ENCODE data around the gene WASL. TPM values are rescaled to one million over a fixed set of nuclear protein-coding genes. Genes with fewer than 3 reads are reported as not detected.

The WASL gene
- total and polyA plus RNA-seq, 2 of the 13 experiments (the other 11 are each of a cell fraction or from before 2014, with no cell fraction given): 7.9 to 12.8 TPM

- no peak for TF ChIP-seq ZBTB25 (CRISPR knock-in tag; IDR thresholded peaks at IDR 0.05)
- TF ChIP-seq ZKSCAN5 (CRISPR knock-in tag; IDR thresholded peaks at IDR 0.05): no peak
These were observed 83.6 kb downstream of the WASL start (continued) for GRCh38 chr7:123665157-123665556.

GRCh38 chr7:123663200-123663599 is 85.6 kb downstream of the WASL start:
- DNase-seq (ENCODE audit: low spot score): no peak
- POLR2A ChIA-PET: no interaction called here
- no peak overlapping the region for H3K27ac ChIP-seq (ENCODE audit: extremely low read length, insufficient read depth, low read length)
- no peak overlapping the region for H3K4me3 ChIP-seq (replicated peaks in 1 of 3; ENCODE audit: insufficient read depth in 1 of 3, low read depth in 2 of 3, low read length in 3 of 3)
- in situ Hi-C loops (cut with HindIII; ENCODE audit: extremely low pct_ligation_motif_present, low pct_unique_long_range_greater_than_20kb) (no loop called here), intact Hi-C loops (cut with micrococcal nuclease; ENCODE audit: unreplicated experiment) (no loop called here)
- WGBS (ENCODE audit: low lambda C conversion rate): 73% methylated on average over 6 of the region's 6 CpGs
- TF ChIP-seq ZNF10 (CRISPR knock-in tag; IDR thresholded peaks at IDR 0.05; ENCODE audit: borderline replicate concordance, low read depth) (no peak), EHMT2 (IDR thresholded peaks at IDR 0.05; ENCODE audit: borderline replicate concordance, low read depth, low read length) (no peak), ZNF460 (CRISPR knock-in tag; IDR thresholded peaks at IDR 0.05; ENCODE audit: borderline replicate concordance) (no peak), SNAPC5 (CRISPR knock-in tag; IDR thresholded peaks at IDR 0.05; ENCODE audit: borderline replicate concordance) (no peak), U2AF1 (optimal IDR thresholded peaks at IDR 0.05; ENCODE audit: low read depth, low read length) (no peak), ISL2 (CRISPR knock-in tag; IDR thresholded peaks at IDR 0.05) (no peak), BRF2 (CRISPR knock-in tag; IDR thresholded peaks at IDR 0.05) (no peak), ZNF615 (CRISPR knock-in tag; IDR thresholded peaks at IDR 0.05; ENCODE audit: borderline replicate concordance) (no peak), HHEX (CRISPR knock-in tag; IDR thresholded peaks at IDR 0.05) (no peak), GABPB1 (CRISPR knock-in tag; IDR thresholded peaks at IDR 0.05) (no peak), ZFY (CRISPR knock-in tag; IDR thresholded peaks at IDR 0.05) (no peak), POLR2G (IDR thresholded peaks at IDR 0.05; ENCODE audit: low read depth, low read length) (no peak), ZNF468 (CRISPR knock-in tag; IDR thresholded peaks at IDR 0.05) (no peak)
- H3K4me2 ChIP-seq (ENCODE audit: low read depth, low read length): no peak overlapping the region
- FAIRE-seq: no peak
- no peaks in the 10 kb centered on the region; a peak in 1 of 5 replicates for H3K27me3 ChIP-seq (ENCODE audit: control insufficient read depth in 1 of 2, insufficient read depth in 2 of 2, low read length in 2 of 2)
- no peak overlapping the region for H2AFZ ChIP-seq (ENCODE audit: low read length)
- no peaks in the 10 kb centered on the region for H4K20me1 ChIP-seq (ENCODE audit: insufficient read depth, low read length)
- no peak for ATAC-seq
- no peaks in the 10 kb centered on the region for H3K9me3 ChIP-seq (ENCODE audit: low read length)
- no peaks in the 10 kb centered on the region for H3K79me2 ChIP-seq (ENCODE audit: insufficient read depth, low read length)
- CTCF ChIA-PET (ENCODE audit: low intra/inter-chr PET ratio, low total read pairs): no interaction called here
- no peaks in the 10 kb centered on the region for H3K4me1 ChIP-seq (ENCODE audit: insufficient read depth, low read length)
- no peak overlapping the region for H3K9ac ChIP-seq (ENCODE audit: insufficient read depth, low read depth, low read length)
- BruUV-seq (replicated peaks): no TSS peak
- no peaks in the 10 kb centered on the region for H3K36me3 ChIP-seq (replicated peaks in 1 of 2; ENCODE audit: control insufficient read depth in 1 of 2, insufficient read depth in 2 of 2, low read length in 2 of 2)
